Measurements from ENCODE around the gene CDON. TPM values are rescaled to one million over a fixed set of nuclear protein-coding genes. Genes with fewer than 3 reads are reported as not detected.

Gene CDON
- total RNA-seq, 2 donors from 2014 or later = 5.6 to 7.3 TPM

Other genes starting within 250 kb of the CDON start
- gene PATE4, start 229.6 kb downstream of the CDON start, total RNA-seq = not detected
- gene HYLS1, start 175.2 kb downstream of the CDON start, total RNA-seq = 1 to 10 TPM in 1 of 2 donors, under 1 TPM in 1; 0.33 to 1.3 TPM
- gene PUS3, start 159.7 kb downstream of the CDON start, total RNA-seq = 1 to 10 TPM; 1.6 to 9.6 TPM
- gene DDX25, start 158.4 kb downstream of the CDON start, total RNA-seq = under 1 TPM in 1 of 2 donors, not detected in 1; 0.26 TPM
- gene VSIG10L2, start 116.8 kb downstream of the CDON start, total RNA-seq = not detected
- 10 to 100 TPM; 25.4 to 41.2 TPM for gene RPUSD4, start 148.8 kb upstream of the CDON start, total RNA-seq
- 10 to 100 TPM in 1 of 2 donors, 1 to 10 TPM in 1; 6.7 to 36.9 TPM for gene FAM118B, start 148.9 kb upstream of the CDON start, total RNA-seq
- 100 to 1,000 TPM; 120 to 191 TPM for gene SRPRA, start 206.0 kb upstream of the CDON start, total RNA-seq
- 10 to 100 TPM in 1 of 2 donors, 1 to 10 TPM in 1; 9.3 to 19.1 TPM for gene FOXRED1, start 206.3 kb upstream of the CDON start, total RNA-seq
- gene TIRAP, start 220.2 kb upstream of the CDON start, total RNA-seq = 10 to 100 TPM in 1 of 2 donors, 1 to 10 TPM in 1; 8.3 to 13.5 TPM
- gene DCPS, start 241.2 kb upstream of the CDON start, total RNA-seq = 10 to 100 TPM in 1 of 2 donors, 1 to 10 TPM in 1; 3.0 to 17.9 TPM

Data from body of pancreas (tissue), 2 donors.